Measurements from ENCODE around the gene MARK3.
"Not testable (repeated sequence)": the region's sequence is repeated elsewhere in the genome, so short reads cannot be mapped to it uniquely, and the experiment has no call there.

The MARK3 gene

DNA sequence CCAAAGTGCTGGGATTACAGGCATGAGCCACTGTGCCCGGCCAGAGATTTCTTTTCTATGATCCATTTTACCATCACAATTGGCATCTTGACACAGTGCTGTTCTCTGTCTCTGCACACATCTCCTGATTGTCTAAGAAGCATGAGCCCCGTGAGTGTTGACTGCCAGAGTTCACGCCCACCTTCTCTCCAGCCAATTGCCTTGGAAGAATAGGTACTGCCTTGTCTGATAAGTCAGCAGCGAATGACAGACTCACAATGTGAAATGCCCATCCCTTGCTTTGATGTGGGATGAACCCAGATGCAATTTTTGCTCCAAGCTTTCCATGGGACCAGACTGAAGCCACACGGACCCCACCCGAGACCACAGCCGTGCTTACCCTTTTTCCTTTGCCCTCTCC lies 31.9 kb upstream of the MARK3 start:
- H3K4me3 Mint-ChIP-seq = no peak overlapping the region
- no peaks in the 10 kb centered on the region for H3K9me3 Mint-ChIP-seq
- H3K27me3 Mint-ChIP-seq (ENCODE audit: low read depth) = peaks cover 8% of the 10 kb centered on the region
- no peak overlapping the region for H3K27ac Mint-ChIP-seq
- peaks cover 11% of the 10 kb centered on the region for H3K4me1 Mint-ChIP-seq (ENCODE audit: low read depth)
- no peaks in the 10 kb centered on the region for H3K36me3 Mint-ChIP-seq (ENCODE audit: low read depth)

DNA sequence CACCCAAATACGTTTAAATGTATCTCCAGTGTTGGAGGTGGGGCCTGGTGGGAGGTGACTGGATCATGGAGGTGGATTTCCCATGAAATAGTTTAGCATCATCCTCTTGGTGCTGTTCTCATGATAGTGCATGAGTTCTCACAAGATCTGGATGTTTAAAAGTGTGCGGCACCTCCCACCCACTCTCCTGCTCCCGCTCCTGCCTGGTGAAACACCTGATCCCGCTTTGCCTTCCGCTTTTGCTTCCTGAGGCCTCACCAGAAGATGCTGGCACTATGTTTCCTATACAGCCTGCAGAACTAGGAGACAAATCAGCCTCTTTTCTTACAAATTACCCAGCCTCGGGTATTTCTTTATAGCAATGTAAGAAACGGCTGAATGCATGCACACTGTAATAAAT lies 31.1 kb upstream of the MARK3 start:
- no peaks in the 10 kb centered on the region for H3K36me3 Mint-ChIP-seq (ENCODE audit: low read depth)
- peaks cover 11% of the 10 kb centered on the region for H3K4me1 Mint-ChIP-seq (ENCODE audit: low read depth)
- no peaks in the 10 kb centered on the region for H3K9me3 Mint-ChIP-seq
- H3K27me3 Mint-ChIP-seq (ENCODE audit: low read depth) = peaks cover 8% of the 10 kb centered on the region
- H3K4me3 Mint-ChIP-seq = no peak overlapping the region
- no peak overlapping the region for H3K27ac Mint-ChIP-seq

DNA sequence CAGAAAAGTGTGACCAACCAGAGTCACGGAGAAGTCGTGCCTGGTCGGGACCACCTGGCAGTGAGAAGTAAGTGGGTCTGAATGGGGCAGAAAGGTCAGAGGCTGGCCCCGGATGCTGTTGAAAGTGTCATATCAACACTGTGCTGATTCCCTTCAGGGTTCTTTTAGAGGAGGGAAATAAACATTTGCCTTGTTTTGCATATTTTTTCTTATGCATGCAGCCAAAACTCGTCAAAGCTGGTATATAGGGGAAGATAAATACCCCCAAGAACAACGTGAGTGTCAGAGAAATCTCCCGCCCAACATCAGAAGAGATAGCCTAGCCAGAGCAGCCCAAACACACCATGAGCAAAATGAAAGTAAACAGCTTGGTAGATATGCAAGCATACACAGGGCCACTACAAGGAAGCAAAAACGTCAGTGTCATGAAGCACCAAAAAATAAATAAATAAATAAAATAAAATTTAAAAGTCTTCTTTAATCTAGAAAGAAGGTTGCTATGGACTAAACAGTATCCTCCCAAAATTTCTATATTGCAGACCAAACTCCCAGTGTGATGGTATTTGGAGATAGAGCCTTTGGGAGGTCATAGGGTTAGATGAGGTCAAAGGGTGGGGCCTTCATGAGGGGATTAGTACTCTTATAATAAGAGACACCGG lies 29.1 kb upstream of the MARK3 start:
- H3K4me3 Mint-ChIP-seq = no peak overlapping the region
- peaks cover 1% of the 10 kb centered on the region for H3K36me3 Mint-ChIP-seq (ENCODE audit: low read depth)
- peak overlapping the region; percentile 21 for H3K27ac Mint-ChIP-seq
- H3K9me3 Mint-ChIP-seq = peaks cover 6% of the 10 kb centered on the region
- peaks cover 11% of the 10 kb centered on the region for H3K4me1 Mint-ChIP-seq (ENCODE audit: low read depth)
- H3K27me3 Mint-ChIP-seq (ENCODE audit: low read depth) = peaks cover 8% of the 10 kb centered on the region

DNA sequence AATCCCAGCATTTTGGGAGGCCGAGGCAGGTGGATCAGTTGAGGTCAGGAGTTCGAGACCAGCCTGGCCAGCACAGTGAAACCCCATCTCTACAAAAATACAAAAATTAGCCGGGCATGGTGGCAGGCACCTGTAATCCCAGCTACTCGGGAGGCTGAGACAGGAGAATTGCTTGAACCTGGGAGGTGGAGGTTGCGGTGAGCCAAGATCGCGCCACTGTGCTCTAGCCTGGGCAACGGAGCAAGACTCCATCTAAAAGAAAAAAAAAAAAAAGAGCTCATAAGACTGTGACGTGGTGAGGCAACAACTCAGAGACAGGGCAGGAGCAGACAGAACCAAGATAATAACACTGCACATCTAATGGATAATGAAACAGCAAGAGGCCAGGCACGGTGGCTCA lies 27.7 kb upstream of the MARK3 start:
- not testable (repeated sequence) for H3K27me3 Mint-ChIP-seq (ENCODE audit: low read depth); H3K4me3 Mint-ChIP-seq; H3K27ac Mint-ChIP-seq; H3K36me3 Mint-ChIP-seq (ENCODE audit: low read depth)
- H3K9me3 Mint-ChIP-seq = peaks cover 15% of the 10 kb centered on the region
- peaks cover 16% of the 10 kb centered on the region for H3K4me1 Mint-ChIP-seq (ENCODE audit: low read depth)

DNA sequence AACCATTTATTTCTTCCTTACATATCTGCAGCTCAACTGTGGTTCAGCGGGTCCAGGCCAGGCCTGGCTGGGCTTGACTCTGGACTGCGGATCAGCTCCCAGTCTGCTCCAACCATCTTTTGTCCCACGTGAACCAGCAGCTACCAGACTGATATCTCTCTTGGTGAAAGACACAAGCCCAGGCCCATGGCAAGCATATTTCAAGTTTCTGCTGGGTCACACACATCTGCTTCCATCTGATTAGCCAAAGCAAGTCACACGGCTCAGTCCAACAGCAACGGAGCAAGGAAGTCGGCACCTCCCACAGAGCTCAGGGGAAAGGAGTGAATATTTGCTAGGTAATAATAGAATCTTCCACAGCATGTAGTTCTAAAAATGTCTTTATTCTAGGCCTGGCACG lies 24.7 kb upstream of the MARK3 start:
- Mint-ChIP-seq H3K36me3 (ENCODE audit: low read depth) (peaks cover 12% of the 10 kb centered on the region), H3K27me3 (ENCODE audit: low read depth) (no peaks in the 10 kb centered on the region), H3K27ac (no peak overlapping the region), H3K9me3 (peaks cover 34% of the 10 kb centered on the region), H3K4me3 (no peak overlapping the region), H3K4me1 (ENCODE audit: low read depth) (peaks cover 16% of the 10 kb centered on the region)

DNA sequence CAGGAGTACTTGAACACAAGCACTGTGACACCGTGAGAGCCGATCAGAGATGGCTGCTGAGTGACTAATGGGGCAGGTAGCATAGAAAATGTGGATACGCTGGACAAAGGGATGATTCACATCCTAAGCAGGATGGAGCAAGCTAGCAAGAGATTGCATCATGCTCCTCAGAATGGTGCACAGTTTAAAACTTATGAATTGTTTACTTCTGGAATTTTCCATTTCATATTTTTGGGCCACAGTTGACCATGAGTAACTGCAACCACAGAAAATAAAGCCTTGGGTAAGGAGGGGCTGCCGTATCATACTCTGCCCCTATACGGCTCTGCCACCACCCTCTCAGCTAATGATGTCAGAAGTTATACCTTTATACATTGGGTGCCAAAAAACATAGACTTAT lies 23.3 kb upstream of the MARK3 start:
- Mint-ChIP-seq H3K4me3 (no peak overlapping the region), H3K4me1 (ENCODE audit: low read depth) (peaks cover 9% of the 10 kb centered on the region), H3K27me3 (ENCODE audit: low read depth) (no peaks in the 10 kb centered on the region), H3K36me3 (ENCODE audit: low read depth) (peaks cover 12% of the 10 kb centered on the region), H3K27ac (no peak overlapping the region), H3K9me3 (peaks cover 34% of the 10 kb centered on the region)

DNA sequence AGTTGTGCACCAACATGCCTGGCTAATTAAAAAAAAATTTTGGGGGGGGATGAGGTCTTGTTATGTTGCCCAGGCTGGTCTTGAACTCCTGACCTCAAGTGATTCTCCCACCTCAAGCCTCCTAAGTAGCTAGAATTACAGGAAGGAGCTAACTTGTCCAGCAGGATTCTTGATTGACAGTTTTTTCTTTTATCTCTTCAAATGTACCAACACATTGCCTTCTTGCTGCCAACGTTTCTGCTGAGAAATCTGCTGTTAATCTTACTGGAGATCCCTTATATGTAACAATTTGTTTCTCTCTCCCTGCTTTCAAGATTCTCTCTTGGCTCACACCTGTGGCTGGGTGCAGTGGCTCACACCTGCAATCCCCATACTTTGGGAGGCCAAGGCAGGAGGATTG lies 22.4 kb upstream of the MARK3 start:
- Mint-ChIP-seq H3K4me1 (ENCODE audit: low read depth) (peaks cover 5% of the 10 kb centered on the region), H3K9me3 (peaks cover 34% of the 10 kb centered on the region), H3K36me3 (ENCODE audit: low read depth) (peaks cover 12% of the 10 kb centered on the region), H3K27me3 (ENCODE audit: low read depth) (peaks cover 1% of the 10 kb centered on the region), H3K27ac (no peak overlapping the region), H3K4me3 (no peak overlapping the region)

DNA sequence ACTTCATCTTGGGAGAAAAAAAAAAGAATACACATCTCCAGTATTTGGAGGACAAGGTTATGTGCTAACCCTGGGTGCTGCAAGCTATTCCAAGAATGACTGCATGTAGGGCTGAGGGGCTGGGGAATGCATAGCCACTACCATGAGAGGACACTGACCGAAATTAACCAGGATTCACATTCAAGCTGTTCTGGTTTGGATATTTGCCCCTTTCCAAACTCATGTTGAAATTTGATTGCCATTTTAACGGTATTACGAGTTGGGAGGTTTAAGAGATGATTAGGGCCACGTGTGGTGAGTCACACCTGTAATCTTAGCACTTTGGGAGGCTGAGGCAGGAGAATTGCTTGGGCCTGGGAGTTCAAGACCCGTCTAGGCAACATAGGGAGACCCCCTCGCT lies 18.5 kb upstream of the MARK3 start:
- Mint-ChIP-seq H3K27me3 (ENCODE audit: low read depth) (peaks cover 3% of the 10 kb centered on the region), H3K4me1 (ENCODE audit: low read depth) (peaks cover 4% of the 10 kb centered on the region), H3K27ac (no peak overlapping the region), H3K36me3 (ENCODE audit: low read depth) (peaks cover 9% of the 10 kb centered on the region), H3K4me3 (no peak overlapping the region), H3K9me3 (peaks cover 26% of the 10 kb centered on the region)

DNA sequence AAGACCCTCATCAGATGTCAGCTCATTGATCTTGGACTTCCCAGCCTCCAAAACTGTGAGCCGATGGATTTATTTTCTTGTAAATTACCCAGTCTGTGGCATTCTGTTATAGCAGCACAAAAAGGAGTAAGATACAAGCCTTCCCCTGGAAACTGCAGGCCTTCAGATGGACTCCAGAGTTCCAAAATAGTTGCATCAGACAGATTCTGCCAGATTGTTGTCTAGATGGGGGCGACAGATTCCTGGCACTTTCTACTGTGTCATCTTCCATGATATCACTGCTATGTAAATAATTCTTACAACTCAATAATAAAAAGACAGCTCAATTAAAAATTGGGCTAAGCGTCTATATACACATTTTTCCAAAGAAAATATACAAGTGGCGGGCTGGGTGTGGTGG lies 17.2 kb upstream of the MARK3 start:
- Mint-ChIP-seq H3K4me3 (no peak overlapping the region), H3K4me1 (ENCODE audit: low read depth) (no peaks in the 10 kb centered on the region), H3K27ac (no peak overlapping the region), H3K9me3 (peaks cover 15% of the 10 kb centered on the region), H3K36me3 (ENCODE audit: low read depth) (peaks cover 6% of the 10 kb centered on the region), H3K27me3 (ENCODE audit: low read depth) (peaks cover 3% of the 10 kb centered on the region)

DNA sequence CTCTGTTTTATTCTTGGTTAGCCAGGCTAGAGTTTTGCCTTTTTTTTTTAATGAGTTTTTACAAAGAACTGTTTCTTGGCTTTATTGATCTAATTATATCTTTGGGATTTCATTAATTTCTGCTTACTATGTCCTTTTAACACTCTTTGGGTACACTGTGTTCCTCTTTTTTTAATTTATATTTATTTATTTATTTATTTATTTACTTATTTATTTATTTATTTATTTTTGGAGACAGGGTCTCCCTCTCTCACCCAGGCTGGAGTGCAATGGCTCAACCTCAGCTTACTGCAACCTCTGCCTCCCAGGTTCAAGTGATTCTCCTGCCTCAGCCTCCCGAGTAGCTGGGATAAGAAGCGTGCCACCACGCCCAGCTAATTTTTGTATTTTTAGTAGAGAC lies 15.1 kb upstream of the MARK3 start:
- Mint-ChIP-seq H3K36me3 (ENCODE audit: low read depth) (no peaks in the 10 kb centered on the region), H3K27me3 (ENCODE audit: low read depth) (peaks cover 14% of the 10 kb centered on the region), H3K4me3 (no peak overlapping the region), H3K9me3 (no peaks in the 10 kb centered on the region), H3K4me1 (ENCODE audit: low read depth) (peaks cover 5% of the 10 kb centered on the region), H3K27ac (no peak overlapping the region)

DNA sequence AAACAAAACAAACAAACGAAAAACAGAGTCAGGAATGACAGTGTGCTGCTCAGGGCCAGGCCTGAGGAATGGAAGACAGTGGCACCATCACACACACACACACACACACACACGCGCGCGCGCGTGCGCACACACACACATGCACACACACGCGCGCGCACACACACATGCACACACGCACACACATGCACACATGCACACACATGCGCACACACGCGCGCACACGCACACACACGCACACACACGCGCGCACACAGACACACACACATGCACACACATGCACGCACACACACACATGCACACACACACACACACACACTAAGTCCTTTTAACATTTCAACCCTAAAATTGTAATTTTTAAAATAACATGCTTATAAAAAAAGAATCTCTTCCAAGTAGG lies 13.2 kb upstream of the MARK3 start:
- Mint-ChIP-seq H3K27ac (no peak overlapping the region), H3K4me1 (ENCODE audit: low read depth) (peaks cover 5% of the 10 kb centered on the region), H3K36me3 (ENCODE audit: low read depth) (no peaks in the 10 kb centered on the region), H3K9me3 (no peaks in the 10 kb centered on the region), H3K27me3 (ENCODE audit: low read depth) (peaks cover 14% of the 10 kb centered on the region), H3K4me3 (no peak overlapping the region)

DNA sequence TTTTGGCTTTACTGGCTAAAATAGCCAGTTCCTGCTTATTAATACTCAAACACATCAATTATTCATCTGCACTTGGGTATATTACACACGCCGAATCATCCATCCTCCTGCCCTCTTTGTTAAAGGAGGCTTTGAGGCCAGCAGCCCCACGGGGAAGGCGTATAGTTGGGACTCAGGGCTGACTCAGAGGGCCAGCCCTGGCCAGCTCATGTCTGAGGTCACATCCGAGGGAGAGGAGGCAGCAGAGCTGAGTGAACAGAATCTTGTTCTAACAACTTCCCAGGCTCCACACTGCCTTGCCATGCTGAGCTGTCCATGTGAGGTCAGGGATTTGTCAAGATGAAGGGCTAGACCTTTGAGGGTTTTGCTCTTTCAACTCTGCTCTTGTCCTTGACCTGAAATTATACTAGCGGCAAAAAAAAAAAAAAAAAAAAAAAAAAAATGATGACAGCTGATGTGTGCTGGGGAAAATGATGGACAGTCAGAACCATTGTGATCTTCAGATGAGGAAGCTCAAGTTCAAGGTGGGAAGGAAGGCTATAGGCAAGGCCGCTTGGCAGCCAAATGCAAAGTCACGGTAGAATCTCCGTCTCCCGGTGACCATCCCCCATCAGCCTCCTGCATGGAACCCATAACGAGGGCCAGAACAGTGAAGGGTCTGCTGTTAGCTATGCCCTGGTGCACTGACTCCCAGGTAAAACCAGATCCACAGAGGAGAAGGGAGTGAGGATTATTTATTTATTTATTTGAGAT lies 12.5 kb upstream of the MARK3 start:
- no peaks in the 10 kb centered on the region for H3K9me3 Mint-ChIP-seq
- no peak overlapping the region for H3K27ac Mint-ChIP-seq
- peaks cover 5% of the 10 kb centered on the region for H3K4me1 Mint-ChIP-seq (ENCODE audit: low read depth)
- no peak overlapping the region for H3K4me3 Mint-ChIP-seq
- no peaks in the 10 kb centered on the region for H3K36me3 Mint-ChIP-seq (ENCODE audit: low read depth)
- H3K27me3 Mint-ChIP-seq (ENCODE audit: low read depth) = peaks cover 13% of the 10 kb centered on the region

DNA sequence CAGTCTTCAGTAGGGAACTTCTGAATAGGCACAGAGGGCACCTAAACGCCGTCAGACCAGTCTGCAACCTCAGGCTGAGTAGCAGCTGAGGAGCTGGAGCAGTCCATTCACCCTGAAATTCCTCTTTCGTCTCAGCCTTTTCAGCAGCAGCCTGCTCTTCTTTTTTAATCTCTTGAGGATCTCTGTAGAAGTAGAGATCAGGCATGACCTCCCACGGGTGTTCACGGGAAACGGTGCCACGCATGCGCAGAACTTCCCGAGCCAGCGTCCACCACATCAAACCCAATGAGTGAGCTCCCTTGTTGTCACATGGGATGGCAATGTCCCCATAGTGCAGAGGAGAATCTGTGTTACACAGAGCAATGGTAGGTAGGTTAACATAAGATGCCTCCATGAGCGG lies 11.1 kb upstream of the MARK3 start:
- Mint-ChIP-seq H3K36me3 (ENCODE audit: low read depth) (no peaks in the 10 kb centered on the region), H3K4me3 (no peak overlapping the region), H3K27ac (no peak overlapping the region)

DNA sequence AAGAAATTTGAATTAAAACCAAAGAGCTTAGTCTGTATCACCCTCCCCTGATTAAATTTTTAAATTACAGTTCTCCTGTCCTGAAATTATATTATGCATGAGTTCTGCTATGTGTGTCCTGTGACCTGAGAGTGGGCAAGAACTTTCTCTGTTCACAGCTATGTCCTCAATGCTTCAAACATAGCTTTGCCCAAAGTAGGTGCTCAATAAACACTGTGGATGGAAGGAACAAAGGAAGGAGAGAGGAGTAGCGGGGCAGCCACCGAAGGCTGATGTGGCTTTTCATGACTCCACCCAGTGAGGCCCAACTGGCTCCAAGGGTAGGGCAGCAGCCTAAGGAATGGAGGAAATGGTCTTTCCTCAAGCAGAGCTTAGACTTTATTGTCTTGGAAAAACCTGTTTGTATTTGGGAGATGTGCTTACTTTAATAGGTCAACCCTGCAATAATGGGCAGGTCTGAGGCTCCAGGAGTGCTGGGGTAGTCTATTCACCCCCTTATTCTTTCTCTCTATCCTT lies 7.6 kb upstream of the MARK3 start:
- Mint-ChIP-seq H3K4me3 (no peak overlapping the region), H3K4me1 (ENCODE audit: low read depth) (peaks cover 9% of the 10 kb centered on the region), H3K9me3 (no peaks in the 10 kb centered on the region), H3K27me3 (ENCODE audit: low read depth) (peaks cover 25% of the 10 kb centered on the region), H3K27ac (no peak overlapping the region), H3K36me3 (ENCODE audit: low read depth) (no peaks in the 10 kb centered on the region)

More for the DNA sequence above, 11.1 kb upstream of the MARK3 start:
- H3K27me3 Mint-ChIP-seq (ENCODE audit: low read depth) = peaks cover 11% of the 10 kb centered on the region
- no peaks in the 10 kb centered on the region for H3K9me3 Mint-ChIP-seq
- peaks cover 5% of the 10 kb centered on the region for H3K4me1 Mint-ChIP-seq (ENCODE audit: low read depth)
